ENCODE results near the gene ATRNL1. TPM values are rescaled to one million over a fixed set of nuclear protein-coding genes. Genes with fewer than 3 reads are reported as not detected.

ATRNL1 gene
- total RNA-seq, 1 donor from 2014 or later = 11.4 TPM

DNA sequence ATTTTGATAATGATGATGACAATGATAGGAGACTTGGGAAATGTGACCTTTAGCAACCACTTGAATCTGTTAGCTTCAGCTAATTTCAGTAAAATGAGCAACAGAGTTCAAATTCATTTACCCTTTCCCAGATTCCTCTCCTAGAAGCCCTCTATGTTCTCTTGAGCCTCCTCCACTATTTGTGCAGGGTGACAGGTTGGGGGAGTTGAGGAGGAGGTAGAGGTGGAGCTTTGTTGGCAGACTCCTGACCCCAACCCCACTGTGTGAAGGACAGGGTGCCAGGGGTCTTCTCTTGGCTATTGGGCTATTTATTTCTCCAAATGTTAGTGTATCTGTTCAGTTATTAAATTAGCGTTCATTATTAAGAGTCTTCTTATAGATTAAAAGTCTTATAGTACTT, 757.5 kb downstream of the ATRNL1 start:
- Histone ChIP-seq H3K4me3 (ENCODE audit: low read depth, low read length) (no peak overlapping the region), H3K27me3 (ENCODE audit: control insufficient read depth, insufficient read depth, low read length) (no peaks in the 10 kb centered on the region), H3K36me3 (ENCODE audit: control insufficient read depth, insufficient read depth, low read length) (no peaks in the 10 kb centered on the region)
- DNase-seq (ENCODE audit: low read depth) = no peak
- TF ChIP-seq, protein P1, sequence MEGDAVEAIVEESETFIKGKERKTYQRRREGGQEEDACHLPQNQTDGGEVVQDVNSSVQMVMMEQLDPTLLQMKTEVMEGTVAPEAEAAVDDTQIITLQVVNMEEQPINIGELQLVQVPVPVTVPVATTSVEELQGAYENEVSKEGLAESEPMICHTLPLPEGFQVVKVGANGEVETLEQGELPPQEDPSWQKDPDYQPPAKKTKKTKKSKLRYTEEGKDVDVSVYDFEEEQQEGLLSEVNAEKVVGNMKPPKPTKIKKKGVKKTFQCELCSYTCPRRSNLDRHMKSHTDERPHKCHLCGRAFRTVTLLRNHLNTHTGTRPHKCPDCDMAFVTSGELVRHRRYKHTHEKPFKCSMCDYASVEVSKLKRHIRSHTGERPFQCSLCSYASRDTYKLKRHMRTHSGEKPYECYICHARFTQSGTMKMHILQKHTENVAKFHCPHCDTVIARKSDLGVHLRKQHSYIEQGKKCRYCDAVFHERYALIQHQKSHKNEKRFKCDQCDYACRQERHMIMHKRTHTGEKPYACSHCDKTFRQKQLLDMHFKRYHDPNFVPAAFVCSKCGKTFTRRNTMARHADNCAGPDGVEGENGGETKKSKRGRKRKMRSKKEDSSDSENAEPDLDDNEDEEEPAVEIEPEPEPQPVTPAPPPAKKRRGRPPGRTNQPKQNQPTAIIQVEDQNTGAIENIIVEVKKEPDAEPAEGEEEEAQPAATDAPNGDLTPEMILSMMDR (IDR thresholded peaks at IDR 0.05; ENCODE audit: insufficient read depth, low read length, poor library complexity, severe bottlenecking) = no peak

DNA sequence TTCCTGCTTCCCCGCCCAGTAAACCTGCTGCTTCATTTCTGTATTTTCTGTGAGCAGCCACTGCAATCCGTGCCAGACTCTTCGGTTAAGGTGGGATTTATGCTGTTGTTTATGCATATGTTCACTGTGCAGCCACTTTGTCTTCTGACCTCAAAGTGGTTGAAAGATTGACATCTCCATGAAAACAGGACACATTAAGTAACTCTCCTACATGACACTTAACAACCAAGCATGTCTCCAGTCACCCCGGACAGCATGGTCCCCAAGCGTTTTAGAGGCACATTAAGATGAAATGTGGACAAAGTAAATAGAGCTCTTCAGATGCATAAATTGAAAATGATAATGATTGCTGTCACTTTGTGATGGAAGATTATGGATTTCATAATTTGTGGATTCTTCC, 758.5 kb downstream of the ATRNL1 start:
- DNase-seq (ENCODE audit: low read depth) = no peak
- TF ChIP-seq, protein P1 (IDR thresholded peaks at IDR 0.05; ENCODE audit: insufficient read depth, low read length, poor library complexity, severe bottlenecking) = no peak
- Histone ChIP-seq H3K36me3 (ENCODE audit: control insufficient read depth, insufficient read depth, low read length) (no peaks in the 10 kb centered on the region), H3K27me3 (ENCODE audit: control insufficient read depth, insufficient read depth, low read length) (no peaks in the 10 kb centered on the region), H3K4me3 (ENCODE audit: low read depth, low read length) (no peak overlapping the region)

DNA sequence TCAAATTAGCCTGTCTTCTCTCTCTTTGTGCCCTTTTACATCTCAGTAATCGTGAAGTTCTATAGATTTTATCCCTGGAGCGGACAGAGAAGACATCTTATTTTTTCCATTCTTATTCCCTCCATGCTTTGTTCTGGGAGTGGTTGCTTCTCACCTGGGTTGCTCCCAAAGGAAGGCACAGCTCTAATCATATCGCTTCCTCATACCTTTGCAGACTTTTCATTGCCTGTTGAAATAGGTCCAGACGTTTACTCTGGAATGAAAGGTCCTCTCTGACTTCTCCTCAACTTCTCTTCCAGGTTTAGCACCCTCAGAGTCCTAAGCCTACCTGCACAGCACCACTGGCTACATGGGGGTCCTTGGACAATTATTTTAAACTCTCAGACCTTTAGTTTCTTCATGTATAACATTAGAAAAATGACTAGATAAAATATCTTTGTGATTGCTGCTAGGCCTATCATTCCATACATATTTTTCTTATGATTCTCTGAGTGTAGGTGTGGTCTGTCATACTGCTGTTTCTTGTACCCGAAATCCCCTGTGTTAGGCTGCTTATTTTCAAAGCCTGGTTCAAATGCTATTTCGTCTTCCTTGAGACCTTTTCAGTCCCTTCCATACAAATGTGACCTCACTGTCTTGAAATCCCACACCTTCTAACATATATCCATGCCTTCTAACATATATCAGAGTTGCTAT, 761.7 kb downstream of the ATRNL1 start:
- DNase-seq (ENCODE audit: low read depth) = no peak
- H3K36me3 ChIP-seq (ENCODE audit: control insufficient read depth, insufficient read depth, low read length) = no peaks in the 10 kb centered on the region
- TF ChIP-seq, protein P1 (IDR thresholded peaks at IDR 0.05; ENCODE audit: insufficient read depth, low read length, poor library complexity, severe bottlenecking) = no peak
- no peak overlapping the region for H3K4me3 ChIP-seq (ENCODE audit: low read depth, low read length)
- no peaks in the 10 kb centered on the region for H3K27me3 ChIP-seq (ENCODE audit: control insufficient read depth, insufficient read depth, low read length)

DNA sequence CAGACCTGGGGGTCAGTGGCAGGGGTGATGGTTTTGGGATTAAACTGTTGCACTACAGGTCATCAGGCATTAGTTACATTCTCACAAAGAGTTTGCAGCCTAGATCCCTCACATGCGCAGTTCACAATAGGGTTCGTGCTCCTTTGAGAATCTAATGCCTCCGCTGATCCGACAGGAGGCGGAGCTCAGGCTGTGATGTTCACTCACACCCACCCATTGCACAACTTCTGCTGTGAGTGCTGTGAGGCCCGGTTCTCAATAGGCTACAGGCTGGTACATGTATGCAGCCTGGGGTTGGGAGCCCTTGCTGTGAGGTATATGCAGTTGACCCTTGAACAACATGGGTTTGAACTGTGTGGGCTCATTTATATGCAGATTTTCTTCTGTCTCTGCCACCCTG, 763.4 kb downstream of the ATRNL1 start:
- TF ChIP-seq, protein P1 (IDR thresholded peaks at IDR 0.05; ENCODE audit: insufficient read depth, low read length, poor library complexity, severe bottlenecking) = no peak
- no peaks in the 10 kb centered on the region for H3K36me3 ChIP-seq (ENCODE audit: control insufficient read depth, insufficient read depth, low read length)
- no peak overlapping the region for H3K4me3 ChIP-seq (ENCODE audit: low read depth, low read length)
- DNase-seq (ENCODE audit: low read depth) = no peak
- no peaks in the 10 kb centered on the region for H3K27me3 ChIP-seq (ENCODE audit: control insufficient read depth, insufficient read depth, low read length)

DNA sequence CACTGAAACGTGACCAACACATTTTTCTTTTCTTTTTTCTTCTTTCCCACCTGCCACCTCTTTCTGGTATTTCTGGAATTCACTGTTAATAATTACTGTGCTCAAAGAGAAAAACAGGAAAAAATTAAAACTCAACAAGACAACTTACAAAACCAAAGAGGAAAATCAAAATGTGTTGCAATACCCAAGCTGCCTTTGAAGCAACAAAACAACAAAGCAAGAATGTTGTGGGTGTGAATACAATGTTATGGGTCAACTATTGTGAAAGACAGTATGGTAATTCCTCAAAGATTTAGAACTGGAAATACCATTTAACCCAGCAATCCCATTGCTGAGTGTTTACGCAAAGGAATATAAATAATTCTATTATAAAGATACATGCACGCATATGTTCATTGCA, 764.7 kb downstream of the ATRNL1 start:
- DNase-seq (ENCODE audit: low read depth) = peak; percentile 37
- TF ChIP-seq, protein P1 (IDR thresholded peaks at IDR 0.05; ENCODE audit: insufficient read depth, low read length, poor library complexity, severe bottlenecking) = no peak

More for the DNA sequence above, 764.7 kb downstream of the ATRNL1 start:
- Histone ChIP-seq H3K4me3 (ENCODE audit: low read depth, low read length) (no peak overlapping the region), H3K27me3 (ENCODE audit: control insufficient read depth, insufficient read depth, low read length) (no peaks in the 10 kb centered on the region), H3K36me3 (ENCODE audit: control insufficient read depth, insufficient read depth, low read length) (no peaks in the 10 kb centered on the region)
